Right ventricle myocardium superior (tissue), 1 donor: ENCODE data around the gene AP2A2. TPM values are rescaled to one million over a fixed set of nuclear protein-coding genes. Genes with fewer than 3 reads are reported as not detected.
"Not testable (repeated sequence)": the region's sequence is repeated elsewhere in the genome, so short reads cannot be mapped to it uniquely, and the experiment has no call there.

Source experiments
- ATAC-seq: fragments of 200-7000 bp; cut with Tn5 transposase; one replicate; pipeline ENCODE4 v1.9.1; 2020; ENCODE audit warnings: mild to moderate bottlenecking; ENCODE audit not compliant: poor library complexity
- DNase-seq: peaks from one replicate; pipeline ENCODE4 v3.0.0-alpha.2; 2020
- intact Hi-C: fragments of 100-400 bp; cut with DNase I; formaldehyde crosslinking; loops from one replicate; pipeline ENCODE4 v1.11.2; 2022
- total RNA-seq: library from RNA; stranded (reverse); fragmentation: NEBNext Ultra II Directional; extraction: Animal tissue kit (Norgen Biotek cat#: 25700); gene quantifications from one replicate; pipeline ENCODE4 v1.2.1, GENCODE V29; 2021
- donor health status: DM: no; HTN: yes; CAD: no; lungs with severe emphysema.

AP2A2 gene
- total RNA-seq, 1 donor from 2014 or later: 53.5 TPM

DNA sequence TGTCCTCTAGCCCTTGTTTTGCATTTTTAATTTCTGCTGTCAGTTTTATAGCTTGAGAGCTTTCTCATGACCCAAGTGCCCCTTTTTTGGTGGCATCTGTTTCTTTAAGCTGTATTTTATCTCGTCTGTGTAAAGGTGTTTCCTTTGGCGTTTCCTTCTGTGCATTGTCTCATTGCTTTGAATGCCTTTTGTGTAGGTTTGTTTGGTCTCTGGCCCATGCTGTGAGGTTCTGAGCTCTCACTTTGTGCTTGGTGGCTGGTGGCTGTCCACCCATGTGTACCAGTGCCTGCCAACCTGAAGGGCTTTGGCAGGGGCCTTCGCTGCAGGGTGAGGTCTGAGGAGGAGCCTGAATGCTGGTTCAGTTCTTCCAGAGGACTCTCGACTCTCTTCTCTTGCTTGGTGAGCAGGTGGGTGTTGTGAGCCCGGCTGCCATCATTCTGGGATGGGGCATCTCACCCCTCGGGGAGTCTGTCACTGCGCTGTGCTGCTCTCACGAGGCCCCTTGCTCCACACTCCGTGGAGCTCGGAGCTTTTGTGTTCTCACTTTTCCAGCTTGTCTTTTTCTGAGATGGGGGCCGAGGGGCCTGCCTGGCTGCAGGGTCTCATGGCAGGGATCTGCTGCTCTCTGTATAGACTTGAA is 14.9 kb downstream of the AP2A2 start:
- intact Hi-C loops: no loop called here
- ATAC-seq: peak; percentile 55
- DNase-seq: no peak

DNA sequence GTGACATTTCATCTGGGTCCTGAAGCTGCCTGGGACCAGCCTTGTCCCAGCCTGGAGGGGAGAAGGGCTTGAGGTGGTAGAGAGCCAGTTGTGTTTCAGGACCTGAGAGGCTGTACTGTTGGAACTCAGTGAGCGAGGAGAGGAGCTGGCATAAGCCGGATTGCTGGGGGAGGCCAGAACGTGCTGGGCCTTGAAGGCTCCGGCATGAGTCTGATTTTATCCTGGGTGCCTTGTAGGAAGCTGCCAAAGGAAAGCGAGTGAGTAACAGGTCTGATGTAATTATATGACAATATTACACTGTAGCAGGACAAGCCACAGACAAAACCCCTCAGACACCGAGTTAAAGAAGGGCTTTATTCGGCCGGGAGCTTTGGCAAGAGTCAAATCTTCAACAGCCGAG is 17.2 kb downstream of the AP2A2 start:
- intact Hi-C loops: no loop called here
- ATAC-seq (peak; percentile 14), DNase-seq (no peak)

DNA sequence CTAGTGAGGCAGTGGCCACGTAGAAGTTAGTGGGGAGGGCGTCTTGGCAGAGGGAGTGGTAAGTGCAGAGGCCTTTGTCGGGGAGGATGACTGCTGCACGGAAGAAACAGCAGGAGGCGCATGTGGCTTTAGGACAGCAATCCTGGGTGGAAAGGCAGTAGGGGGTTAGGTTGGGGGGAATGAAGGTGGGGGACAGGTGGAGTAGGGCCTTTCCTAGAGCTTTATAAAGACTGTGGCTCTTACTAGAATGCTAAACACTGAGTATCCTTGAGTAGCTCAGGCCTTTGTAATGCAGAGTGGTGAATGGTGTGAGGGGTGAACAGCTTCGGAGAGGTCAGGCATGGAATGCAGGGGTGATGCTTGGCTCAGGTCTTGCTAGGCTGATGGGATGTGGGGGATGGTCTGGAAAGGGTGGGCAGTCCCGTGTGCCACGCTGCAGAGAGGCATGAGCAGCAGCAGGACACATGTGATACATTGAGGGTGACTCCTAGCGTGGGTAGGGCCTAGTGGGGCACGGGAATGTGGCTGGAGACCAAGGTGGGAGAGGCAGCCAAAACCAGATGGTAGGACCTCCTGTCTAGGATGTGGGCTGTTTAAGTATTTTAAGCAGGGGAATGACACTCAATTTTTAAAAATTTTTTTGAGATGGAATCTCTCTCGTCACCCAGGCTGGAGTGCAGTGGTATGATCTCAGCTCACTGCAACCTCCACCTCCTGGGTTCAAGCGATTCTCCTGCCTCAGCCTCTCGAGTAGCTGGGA is 19.2 kb downstream of the AP2A2 start:
- DNase-seq: no peak
- ATAC-seq: no peak
- intact Hi-C loops: no loop called here

DNA sequence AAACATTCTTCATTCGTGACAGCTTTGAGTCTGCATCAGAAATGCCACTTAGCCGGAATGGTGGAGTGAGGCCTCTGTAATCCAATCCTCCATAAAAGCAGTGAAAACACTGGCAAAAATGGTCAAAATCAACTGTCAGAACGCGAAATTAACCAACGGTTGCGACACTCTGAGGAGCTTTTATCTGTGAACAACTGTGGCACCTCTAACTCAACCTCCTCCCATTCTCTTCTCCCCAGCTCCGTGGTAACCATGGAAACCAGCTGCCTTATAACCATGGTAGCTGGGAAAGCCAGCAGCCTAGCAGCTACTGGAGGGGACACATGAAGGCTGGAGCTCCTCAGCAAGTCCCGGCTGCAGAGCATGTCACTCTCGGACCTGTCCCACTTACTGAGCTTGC is 20.3 kb downstream of the AP2A2 start:
- DNase-seq: no peak
- ATAC-seq: no peak
- intact Hi-C loops: no loop called here

DNA sequence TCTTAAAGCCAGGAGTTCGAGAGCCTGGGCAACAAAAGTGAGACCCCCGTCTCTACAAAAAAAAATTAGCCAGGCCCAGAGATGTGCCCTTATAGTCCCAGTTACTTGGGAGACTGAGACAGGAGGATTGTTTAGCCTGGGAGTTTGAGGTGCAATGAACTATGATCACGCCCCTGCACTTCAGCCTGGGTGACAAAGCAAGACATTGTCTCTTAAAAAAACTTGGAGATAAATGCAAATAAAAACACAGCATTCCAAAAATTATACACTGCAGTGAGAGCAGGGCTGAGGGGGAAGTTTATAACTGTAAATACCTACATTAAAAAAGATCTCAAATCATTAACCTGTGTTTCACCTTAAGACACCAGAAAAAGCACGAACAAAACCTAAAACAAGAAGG is 22.1 kb downstream of the AP2A2 start:
- ATAC-seq (no peak), DNase-seq (no peak)
- intact Hi-C loops: no loop called here

DNA sequence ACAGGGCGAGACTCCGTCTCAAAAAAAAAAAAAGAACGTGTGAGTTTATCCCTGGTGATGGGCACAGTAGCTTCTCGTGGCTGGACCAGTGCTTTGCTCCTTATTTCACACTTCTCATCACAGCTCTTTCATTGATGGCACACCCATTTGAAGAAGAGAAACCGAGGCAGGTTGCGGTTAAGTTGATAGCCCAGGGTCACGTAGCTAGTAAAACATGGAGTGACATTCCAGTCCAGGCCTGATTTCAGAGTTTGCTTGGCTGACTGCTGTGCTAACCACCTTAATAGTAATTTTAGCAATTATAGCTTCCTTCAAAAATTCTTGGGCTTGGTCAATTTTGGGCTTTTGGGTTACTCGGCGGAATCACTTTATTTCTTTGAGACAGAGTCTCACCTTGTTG is 25.8 kb downstream of the AP2A2 start:
- ATAC-seq: no peak
- intact Hi-C loops: no loop called here
- no peak for DNase-seq

DNA sequence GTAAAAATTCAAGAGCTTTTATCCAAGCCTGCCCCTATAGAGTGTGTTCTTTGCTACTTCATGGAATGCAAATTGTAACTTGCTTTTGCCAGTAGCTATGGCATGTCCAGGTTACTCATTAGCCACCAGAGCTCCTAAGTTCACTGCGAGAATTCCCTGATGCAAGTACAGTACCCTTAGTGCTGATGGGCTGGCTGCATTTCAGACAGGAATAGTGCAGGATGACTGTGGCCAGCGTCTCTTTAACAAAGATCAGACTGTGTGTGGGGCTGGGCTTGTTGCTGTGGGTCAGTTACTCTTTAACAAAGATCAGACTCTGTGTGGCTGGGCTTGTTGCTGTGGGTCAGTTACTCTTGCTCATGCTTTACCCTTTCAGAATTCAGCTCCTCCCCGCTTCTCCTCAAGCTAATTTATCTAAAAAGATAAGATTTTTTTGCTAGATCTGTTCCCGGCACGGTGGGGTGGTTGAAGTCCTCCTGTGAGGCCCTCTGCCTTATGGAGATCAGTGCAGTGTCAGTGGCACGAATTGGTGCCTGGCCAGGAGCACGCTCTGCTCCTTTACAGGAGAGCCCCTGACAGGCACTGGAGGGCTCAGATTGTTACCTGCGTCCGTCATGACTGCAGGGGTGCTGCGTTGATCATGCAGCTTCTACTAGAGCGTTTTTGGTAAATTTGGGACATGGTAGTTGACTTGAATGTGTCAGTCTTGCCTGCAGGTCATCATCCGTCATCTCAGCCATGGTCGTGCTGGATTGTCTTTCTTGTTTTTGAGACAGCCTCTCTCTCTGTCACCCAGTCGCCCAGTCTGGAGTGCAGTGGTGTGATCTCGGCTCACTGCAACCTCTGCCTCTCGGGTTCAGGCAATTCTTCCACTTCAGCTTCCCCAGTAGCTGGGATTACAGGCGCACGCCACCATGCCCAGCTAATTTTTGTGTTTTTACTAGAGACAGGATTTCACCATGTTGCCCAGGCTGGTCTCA is 27.0 kb downstream of the AP2A2 start:
- no peak for DNase-seq
- ATAC-seq: peak; percentile 64
- intact Hi-C loops: no loop called here

DNA sequence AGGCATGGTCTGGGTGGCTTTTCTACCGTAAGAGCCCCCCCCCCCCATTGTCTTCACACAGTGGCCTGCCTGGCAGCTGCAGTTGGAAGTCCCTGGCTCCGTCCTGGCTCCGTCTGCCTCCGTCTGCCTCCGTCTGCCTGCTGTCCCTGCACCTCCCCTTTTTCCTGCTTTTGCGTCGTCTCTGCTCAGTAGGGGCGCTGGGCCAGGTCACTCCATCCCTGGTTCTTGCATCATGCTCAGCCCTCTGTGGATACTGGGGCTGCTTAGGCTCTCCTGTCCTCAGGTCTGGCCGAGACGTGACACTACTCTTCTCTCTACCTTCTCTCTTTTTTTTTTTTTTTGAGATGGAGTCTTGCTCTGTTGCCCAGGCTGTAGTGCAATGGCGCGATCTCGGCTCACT is 27.8 kb downstream of the AP2A2 start:
- DNase-seq: no peak
- ATAC-seq: peak; percentile 23
- intact Hi-C loops: no loop called here

DNA sequence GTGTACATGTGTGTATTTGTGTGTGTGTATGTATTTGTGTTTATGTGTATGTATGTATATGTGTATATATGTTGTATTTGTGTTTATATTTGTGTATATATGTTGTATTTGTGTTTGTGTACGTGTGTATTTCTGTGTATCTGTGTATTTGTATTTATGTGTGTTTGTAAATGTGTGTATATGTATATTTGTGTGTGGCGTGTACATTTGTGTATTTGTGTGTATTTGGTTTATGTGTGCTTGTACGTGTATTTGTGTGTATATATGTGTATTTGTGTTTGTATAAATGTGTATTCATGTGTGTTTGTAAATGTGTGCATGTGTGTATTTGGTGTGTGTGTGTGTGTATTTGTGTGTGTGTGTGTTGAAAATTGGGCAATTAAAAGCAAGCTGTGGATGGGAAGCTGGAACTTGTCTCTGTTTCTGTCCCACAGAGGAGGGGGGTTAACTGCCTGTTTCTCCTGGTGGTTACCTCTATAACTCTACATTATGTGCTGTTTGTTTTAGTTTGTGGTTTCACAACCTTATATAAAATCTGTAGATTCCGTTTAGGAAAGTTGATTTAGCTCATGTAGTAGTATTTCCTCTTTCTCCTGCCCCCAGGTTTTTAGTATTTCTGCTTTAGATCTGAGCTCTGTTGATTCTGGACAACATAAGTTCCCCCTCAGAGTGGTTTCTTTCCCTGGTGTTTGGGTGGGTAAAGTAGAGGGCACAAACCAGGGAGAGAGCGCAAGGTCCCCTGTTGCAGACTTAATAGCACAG is 28.9 kb downstream of the AP2A2 start:
- intact Hi-C loops: no loop called here
- DNase-seq: no peak
- no peak for ATAC-seq

DNA sequence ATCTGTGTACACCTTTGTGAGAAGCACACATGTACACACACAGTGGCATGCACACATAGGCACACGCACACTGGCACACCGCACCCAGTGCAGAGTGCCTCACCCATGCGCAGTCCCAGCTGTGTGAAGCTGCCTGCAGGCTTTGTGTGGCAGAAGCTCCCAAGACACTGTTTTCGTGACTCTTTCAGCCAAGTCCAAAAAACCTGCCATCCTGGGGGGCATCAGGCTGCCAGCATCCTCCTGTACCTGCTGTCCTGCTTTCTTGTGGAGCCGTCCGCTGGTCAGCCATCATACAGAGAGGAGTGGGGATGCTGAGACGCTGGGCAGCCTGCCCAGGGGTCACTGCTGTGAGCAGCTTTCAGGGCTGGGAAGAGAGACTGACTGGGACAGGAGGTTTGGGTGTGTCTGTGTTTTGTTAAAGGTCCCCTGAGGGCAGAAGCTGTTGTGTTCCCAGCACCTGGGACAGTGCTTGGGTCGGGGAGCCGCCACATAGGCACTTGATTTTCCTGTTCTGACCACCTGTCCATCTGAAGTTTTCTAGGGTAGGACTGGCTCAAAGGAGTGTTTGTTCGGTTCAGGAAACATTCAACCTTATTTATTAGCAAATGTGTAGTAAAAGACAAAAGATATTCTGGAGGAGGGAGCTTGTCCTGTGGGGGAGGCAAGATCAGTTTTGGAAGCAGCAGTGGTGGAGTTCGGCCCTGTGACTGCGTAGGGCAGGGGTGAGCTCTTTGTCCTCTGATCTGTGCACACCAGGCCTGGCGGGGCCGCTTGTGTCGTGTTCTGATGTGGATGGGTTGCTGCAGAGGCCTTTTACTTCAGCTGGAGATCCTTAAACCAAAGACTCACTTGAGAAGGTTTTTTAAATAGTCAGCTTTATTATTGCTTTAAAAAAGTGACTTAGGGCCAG is 29.7 kb downstream of the AP2A2 start:
- no peak for DNase-seq
- peak; percentile 11 for ATAC-seq
- intact Hi-C loops: no loop called here

DNA sequence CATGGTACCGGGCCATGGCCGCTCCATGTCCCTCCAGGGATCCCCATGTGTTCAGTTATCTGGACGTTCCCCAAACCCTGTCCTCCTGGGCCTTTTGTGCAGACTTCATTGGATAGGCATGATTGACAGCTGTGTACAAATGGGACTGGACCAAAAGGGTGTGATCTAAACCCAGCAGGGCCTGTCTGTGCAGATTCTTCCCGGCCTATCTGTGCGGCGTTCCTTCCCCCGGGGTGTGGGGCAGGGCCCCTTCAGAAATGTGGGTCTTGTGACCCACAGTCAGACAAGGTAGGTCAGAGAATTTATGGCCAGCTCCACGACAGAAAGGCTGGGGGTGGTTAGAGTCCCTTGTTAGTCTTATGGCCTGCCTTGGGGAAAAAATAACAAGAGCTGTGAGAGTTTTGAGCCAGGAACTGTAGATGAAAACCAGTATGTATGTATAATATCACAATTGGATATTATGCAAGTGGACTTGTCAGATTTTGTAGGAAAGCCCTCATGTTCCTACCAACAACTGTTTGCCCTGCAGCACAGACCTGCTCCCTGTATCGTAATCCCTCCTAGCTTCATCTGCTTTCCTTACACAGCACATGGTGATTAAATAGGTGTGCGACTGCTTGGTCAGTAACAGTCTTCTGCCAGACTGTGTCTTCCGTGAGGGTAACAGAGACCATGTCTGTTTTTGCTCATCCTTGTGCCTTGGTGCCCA is 31.7 kb downstream of the AP2A2 start:
- DNase-seq (no peak), ATAC-seq (no peak)
- intact Hi-C loops: no loop called here

DNA sequence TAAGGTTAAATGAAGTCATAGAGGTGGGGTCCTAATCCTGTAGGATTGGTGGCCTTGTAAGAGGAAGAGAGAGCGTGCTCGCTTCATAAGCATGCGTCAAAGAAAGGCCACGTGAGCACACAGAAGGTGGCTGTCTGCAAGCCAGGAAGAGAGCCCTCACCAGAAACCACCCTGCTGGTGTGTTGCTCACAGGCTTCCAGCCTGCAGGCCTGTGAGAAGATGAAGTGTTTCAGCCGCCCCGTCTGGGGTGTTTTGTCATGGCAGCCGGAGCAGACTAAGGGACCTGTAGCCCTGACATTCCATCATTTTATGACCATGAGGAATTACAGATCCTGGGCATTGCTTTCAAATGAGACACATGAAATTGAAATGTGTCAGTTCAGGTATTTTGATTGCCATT is 32.4 kb downstream of the AP2A2 start:
- intact Hi-C loops: no loop called here
- no peak for DNase-seq
- no peak for ATAC-seq

DNA sequence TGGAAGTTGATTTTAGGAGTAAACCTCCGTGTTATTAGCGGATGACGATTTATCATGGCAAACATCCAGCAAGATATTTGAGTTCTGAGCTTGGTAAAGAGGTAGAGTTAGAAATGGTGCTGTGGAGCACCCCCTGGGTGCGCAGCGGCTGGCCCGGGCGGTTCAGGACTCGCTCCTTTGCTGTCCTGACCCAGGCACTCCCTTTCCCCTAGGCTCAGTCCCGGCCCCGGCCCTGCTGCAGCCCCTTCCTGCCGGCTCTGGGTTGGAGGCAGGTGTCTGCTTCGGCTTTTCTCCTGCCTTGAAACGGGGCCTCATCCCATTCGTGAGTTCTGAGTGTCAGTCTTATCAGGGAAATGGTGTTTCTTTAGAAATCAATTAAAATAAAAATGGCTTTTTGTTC is 33.4 kb downstream of the AP2A2 start:
- no peak for DNase-seq
- intact Hi-C loops: no loop called here
- no peak for ATAC-seq

DNA sequence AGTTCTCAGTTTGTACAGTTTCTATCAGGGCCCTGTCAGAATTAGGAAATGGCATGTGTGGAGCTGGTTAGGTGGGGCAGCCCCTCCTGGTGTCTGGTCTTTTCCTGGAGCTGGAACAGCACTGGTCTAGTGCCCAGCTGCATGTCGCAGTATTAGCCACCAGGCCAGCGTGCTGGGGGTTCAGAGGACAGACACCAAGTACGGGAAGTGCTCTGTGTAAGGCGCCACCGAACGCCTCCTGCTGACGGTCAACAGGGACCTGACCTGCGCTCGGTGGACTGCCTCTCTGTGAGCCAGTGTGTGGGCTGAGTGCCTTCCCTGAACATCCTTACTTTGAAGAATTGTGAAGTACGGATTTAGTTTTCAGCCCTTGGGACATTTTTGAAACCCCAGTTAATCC is 33.9 kb downstream of the AP2A2 start:
- DNase-seq (no peak), ATAC-seq (no peak)

DNA sequence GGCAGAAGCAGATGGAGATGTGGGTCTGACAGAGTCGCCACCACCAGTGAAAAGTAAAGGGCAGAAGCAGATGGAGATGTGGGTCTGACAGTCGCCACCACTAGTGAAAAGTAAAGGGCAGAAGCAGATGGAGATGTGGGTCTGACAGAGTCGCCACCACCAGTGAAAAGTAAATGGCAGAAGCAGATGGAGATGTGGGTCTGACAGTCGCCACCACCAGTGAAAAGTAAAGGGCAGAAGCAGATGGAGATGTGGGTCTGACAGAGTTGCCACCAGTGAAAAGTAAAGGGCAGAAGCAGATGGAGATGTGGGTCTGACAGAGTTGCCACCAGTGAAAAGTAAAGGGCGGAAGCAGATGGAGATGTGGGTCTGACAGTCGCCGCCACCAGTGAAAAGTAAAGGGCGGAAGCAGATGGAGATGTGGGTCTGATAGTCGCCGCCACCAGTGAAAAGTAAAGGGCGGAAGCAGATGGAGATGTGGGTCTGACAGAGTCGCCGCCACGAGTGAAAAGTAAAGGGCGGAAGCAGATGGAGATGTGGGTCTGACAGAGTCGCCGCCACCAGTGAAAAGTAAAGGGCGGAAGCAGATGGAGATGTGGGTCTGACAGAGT is 35.7 kb downstream of the AP2A2 start:
- intact Hi-C loops, ATAC-seq, DNase-seq: not testable (repeated sequence)

More for the DNA sequence above, 33.9 kb downstream of the AP2A2 start:
- intact Hi-C loops: no loop called here

DNA sequence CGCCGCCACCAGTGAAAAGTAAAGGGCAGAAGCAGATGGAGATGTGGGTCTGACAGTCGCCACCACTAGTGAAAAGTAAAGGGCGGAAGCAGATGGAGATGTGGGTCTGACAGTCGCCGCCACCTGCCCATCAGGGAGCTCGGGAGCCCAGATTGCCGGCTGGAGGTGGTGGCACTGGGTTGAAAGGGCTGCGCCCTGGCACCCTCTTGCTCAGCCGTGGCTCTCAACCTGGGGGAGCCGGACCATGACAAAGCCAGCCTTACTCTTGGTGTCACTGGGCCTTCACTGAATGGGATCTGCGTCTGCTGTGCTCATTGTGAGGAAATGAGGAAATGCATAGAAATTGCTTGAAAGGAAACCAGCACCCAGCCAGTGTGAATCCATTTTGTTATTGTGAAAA is 36.3 kb downstream of the AP2A2 start:
- intact Hi-C loops: no loop called here
- ATAC-seq: no peak

DNA sequence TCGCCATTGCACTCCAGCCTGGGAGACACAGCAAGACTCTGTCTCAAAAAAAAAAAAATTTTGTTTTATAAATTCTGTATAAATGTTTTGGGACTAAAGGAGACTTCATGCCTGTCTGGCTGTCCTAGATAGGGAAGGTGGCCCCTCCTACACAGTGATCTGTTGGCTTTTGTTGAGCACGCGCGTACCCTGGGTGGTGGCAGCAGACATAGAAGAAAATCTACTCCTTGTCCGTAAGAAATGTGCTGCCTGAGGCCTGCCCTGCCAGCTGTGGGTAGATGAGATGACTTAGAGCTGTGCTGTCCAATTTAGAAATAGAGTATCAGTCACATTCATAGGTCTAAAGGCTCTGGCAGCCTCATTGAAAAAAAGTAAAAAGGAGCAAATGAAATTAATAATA is 37.0 kb downstream of the AP2A2 start:
- no peak for ATAC-seq

More for the DNA sequence above, 36.3 kb downstream of the AP2A2 start:
- no peak for DNase-seq

More for the DNA sequence above, 37.0 kb downstream of the AP2A2 start:
- intact Hi-C loops: no loop called here
- no peak for DNase-seq
